Measurements from ENCODE around the gene PSKH1.
"Not testable (repeated sequence)": the region's sequence is repeated elsewhere in the genome, so short reads cannot be mapped to it uniquely, and the experiment has no call there.

PSKH1 gene

DNA sequence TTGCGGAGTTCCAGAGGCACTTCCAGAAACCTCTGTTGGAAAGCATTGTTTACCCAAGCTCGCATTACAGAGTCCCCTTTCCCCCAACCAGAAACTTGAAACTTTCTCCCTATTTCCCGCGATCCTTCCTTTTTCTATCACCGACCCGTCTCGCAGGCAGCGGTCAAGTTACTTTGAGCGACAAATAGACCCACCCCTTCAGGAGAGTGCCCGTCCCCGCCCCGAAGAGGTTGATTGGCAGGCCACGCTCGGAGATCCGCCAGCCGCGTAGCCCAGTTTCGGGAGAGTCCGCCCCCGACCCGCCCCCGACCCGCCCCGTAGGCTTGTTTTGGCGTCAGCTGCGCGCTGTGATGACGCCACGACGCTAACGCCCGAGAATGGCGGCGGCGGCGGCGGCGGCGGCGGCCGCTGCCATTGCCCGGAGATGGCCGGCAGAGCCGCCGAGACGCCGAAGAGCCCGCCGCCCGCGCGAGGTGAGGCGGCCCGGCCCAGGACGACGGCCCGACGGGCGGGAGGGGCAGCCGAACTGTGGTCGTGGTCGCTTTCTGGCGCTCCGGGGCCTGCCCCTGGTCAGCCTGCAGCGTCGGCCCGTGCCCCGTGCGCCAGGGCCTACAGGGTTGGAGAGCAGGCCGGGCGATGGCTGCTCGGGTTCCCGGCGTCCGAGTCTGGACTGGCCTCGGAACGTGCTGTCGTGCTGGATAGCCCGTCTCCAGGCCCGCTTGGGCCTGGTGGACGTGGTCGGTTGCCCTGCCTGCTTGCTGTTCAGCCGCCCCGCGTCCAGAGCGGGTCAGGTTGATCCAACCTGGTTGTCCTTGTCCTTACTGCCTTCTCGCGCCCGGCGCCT is at the start of gene PSKH1:
Gene PSKH1, plus strand, starts transcription at position 356 of the 844 bp plus-strand sequence. CDS start 15,496 bp downstream, outside the sequence.
- DNase-seq: peak; percentile 94

DNA sequence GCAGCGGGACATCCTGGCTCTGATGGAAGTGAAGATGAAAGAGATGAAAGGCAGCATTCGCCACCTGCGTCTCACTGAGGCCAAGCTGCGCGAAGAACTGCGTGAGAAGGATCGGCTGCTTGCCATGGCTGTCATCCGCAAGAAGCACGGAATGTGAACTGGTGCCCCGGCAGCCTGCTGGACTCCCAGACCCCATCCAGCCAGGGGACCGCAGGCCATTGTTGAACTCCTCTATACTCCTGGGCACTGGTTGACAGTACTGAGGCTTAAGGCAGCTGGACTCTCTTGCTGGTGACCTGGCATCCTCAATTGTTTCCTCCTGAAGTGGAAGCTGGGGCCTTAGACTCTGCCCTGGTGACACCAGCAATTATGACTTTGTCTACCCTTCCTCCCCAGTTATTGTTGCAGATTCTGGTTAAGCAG is 49.7 kb upstream of the PSKH1 start:
- DNase-seq: no peak

DNA sequence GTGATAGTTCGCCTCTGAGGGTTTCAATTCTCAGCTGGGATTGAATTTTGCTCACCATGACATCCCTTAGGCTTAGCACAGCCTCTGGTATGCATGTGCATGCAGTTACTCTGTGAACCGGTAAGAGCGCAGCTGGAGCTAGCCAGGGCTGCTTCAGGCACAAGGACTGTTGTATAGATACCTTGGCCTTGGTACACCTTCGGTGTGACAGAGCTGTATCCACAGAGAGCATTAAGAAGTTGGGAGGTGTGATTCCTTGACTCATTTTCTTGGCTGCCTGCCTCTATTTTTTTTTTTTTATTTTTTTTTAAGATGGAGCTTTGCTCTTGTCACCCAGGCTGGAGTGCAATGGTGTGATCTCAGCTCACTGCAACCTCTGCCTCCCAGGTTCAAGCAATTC is 48.6 kb upstream of the PSKH1 start:
- no peak for DNase-seq

DNA sequence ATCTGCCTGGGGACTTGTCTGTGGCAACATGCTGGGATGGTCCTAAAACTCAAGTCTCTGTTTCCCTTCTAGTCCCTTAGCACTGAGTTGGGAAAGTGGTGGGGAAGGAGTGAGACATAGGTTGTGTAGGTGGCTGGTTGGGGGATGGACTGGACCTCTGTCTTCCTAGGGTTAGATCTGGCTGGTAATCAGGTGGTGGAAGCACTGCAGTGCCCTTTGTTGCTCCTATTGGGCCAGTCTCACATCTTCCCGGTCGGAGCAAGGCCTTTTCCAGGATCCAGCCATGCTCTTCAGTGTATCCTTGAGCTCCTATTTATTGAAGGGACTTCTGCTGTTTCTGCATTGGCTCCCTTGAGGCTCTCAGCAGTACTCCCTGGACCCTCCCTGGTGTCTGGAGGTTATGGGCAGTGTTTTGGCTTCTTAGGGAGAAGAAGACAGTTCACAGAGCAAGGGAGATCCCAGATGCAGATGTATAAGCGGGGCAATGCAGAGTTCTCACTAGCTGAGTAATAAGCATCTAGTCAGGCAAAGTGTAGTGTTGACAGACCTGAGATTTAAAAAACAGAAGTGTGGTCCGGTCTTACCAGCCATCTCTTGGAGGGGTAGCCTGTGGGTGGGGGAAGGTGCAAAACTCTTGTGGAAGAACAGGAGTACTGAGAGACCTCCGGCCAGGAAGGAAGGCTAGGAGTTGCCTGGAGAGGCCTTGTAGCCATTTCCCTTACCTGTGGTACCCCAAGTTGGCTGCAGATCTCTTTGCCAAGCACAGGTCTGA is 47.6 kb upstream of the PSKH1 start:
- DNase-seq: no peak

DNA sequence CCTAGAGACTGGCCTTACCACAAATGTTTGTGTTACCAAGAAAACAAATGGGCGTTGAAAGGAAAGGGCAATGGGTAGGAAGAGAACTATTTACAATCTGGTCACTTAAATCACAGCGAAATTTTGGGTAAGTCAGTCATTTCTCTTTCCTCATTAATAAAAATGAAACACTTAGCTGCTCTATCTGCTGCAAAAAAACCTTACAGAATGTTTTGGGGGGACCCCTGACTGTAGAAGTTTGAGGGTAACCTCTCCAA is 47.1 kb upstream of the PSKH1 start:
- DNase-seq: no peak

DNA sequence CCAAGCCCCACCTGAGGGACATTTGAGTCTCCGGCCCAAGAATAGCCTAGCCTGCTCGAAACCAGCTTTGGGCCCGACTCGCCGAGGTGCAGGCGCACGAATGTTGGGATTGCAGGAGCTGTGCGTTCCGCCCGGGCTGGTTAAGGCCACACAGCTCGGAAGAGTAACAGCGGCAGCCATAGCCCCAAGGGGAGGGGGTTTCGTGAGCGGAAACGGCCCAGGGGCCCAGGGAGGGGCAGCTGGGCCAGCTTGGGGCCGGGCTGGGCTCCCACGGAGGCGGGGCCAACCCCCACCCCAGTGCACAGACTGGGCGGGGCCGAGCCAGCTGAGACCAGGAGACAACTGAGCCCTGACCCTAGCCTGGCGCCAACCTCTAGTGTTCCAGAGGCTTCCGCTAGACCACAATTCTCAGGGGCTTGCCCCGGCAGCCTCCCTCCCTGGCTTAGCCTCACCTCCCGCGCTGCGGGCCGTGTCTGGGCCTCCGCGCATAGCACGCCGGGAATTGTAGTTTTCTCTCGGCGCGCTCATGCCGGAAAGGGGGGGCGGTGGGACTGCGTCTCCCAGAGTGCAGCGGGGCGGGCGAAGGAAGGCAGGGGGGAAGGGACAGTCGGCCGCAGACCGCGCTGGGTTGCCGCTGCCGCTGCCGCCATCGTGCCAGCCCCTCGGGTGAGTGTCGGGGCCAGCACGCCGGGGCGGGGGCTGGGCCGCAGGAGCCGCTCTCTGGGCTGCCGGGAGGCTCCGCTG is 46.6 kb upstream of the PSKH1 start, which contains the start of gene NUTF2:
Gene NUTF2, plus strand, starts transcription at position 614 of the 744 bp plus-strand sequence. CDS start 18,198 bp downstream, outside the sequence.
- DNase-seq: peak; percentile 96

DNA sequence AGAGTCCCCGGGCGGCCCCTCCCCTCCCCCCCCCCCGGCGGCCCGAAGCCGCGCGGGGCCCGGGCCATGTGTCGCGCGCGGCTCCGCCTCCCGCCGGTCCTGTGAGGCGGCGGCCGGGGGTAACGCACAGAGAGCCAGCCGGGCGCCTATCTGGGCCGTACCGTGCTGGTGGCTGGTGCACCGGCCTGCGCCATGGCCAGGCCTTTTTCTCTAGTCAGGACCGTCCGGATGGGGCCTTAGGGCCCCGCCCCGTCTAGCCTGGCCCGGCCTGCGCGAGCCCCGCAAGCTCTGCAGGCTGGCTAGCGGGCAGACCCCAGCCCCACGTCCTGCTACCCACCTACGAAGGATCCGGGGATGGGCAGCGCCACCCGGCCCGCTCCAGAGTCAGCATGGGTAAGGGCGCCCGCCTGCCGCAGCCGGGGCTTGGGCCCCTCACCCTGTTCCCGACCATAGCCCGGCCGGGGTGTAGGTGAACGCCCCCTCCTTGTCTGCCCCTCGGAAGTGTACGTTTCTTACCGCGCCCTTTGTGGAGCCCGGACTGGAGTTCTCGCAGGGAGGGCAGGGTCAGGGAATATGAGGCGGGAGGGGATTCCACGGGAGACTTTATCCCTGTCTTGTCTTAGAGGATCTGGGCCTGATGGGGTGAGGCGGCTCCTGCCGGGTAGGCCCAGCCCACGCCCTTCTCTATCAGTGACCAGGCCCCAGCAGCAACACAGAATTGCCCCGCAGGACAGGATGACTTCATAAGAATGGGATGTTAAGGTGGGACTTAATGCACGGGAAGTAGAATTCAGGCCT is 45.8 kb upstream of the PSKH1 start, which contains the start of gene CENPT:
Gene CENPT, minus strand, starts transcription at position 630 of the 798 bp plus-strand sequence. CDS start 13,834 bp downstream, outside the sequence.
- DNase-seq: no peak

DNA sequence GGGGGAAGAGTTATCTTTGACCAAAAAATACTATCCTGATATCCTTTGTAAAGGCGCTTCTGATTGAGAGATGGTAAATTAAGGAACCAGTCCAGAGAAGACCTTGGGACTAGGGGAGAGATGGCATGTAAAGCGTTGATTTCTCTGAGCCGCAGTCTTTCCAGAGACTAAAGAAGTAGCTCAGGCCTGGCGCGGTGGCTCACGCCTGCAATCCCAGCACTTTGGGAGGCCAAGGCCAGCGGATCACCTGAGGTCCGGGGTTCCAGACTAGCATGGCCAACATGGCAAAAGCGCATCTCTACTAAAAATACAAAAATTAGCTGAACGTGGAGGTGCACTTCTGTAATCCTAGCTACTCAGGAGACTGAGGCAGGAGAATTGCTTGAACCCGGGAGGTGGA is 44.9 kb upstream of the PSKH1 start:
- DNase-seq: no peak

DNA sequence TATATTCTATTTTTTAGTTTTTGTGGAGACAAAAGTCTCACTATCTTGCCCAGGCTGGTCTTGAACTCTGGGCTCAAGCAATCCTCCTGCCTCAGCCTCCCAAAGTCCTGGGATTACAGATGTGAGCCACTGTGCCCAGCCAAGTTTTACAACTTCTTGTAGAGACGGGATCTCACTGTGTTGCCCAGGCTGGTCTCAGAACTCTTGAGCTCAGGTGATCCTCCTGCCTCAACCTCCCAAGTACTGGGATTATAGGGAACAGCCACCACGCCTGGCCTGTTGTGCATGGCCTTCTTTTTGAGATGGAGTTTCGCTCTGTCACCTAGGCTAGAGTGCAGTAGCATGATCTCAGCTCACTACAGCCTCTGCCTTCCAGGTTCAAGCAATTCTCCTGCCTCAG is 39.4 kb upstream of the PSKH1 start:
- DNase-seq: no peak

DNA sequence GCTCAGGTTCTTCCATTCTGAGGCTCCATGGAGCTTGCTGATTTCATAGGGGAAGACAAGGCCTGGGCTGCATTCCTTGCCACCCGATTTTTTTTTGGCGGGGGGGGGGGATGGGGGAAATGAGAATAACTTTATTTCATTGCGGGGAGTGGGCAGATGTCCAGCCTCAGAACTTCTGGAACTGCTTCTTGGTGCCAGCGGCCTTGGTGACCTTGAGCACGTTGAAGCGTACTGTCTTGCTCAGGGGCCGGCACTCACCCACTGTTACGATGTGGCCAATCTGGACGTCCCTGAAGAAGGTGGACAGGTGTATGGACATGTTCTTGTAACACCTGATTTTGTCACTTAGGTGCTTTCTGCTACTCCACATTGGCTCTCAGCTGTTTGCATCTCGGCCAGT is 37.3 kb upstream of the PSKH1 start:
- no peak for DNase-seq

DNA sequence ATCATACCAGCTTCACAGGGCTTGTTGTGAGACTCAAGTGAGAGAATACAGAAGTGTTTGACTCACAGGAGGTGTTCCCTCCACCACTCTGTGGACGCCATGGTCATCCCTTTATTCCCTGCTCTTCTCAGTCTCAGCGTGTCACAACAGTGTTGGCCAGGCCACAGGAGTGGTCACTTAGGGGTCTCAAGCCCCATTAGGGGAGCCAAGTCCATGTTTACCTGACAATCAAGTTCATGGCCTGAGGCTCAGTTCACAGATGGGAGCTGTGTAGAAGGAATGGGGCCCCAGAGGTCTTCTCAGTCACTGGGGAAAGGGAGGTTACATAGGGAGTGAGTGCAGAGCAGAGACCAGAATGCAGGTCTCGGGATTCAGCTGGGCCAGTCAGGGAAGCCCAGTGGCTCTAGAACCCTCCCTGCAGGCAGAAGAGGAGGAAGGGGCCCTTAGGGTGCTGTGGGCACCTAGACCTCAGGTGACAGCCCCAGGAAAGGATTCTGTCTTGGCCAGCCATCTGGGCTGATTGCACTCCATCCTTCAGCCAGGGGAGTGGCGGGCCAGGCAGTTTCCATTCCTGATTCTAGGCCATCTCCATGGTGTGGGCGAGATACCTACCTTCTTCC is 36.0 kb upstream of the PSKH1 start:
- DNase-seq: no peak

DNA sequence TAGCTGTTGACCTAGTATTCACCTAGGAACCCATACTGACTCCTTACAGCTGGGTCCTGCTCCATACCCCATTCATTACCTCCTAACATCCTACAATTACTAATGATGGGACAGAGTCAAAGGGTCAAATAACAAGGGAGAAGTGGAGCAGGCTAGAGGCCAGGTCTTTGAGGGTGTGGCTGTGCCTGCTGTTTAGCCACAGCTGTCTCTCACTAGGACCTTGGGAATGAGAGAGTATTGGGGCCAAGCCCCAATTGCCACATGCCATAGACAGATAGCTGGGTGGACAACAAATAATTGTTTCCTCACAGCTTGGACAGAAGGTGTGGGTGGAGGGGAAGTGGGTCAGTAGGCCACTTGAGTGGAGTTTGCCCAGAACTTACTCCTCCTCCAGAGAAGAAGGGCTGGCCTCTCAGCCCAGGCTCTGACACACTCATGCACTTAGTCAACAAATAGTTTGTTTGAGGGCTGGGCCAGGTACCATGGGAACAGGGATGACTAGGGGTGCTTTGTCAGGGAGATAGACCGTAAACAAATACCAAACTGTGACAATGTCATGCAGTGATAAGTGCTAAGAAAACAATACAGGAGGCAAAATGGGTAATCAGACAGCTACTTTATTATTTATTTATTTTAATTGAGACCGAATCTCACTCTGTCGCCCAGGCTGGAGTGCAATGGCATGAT is 35.4 kb upstream of the PSKH1 start:
- DNase-seq: peak; percentile 41

DNA sequence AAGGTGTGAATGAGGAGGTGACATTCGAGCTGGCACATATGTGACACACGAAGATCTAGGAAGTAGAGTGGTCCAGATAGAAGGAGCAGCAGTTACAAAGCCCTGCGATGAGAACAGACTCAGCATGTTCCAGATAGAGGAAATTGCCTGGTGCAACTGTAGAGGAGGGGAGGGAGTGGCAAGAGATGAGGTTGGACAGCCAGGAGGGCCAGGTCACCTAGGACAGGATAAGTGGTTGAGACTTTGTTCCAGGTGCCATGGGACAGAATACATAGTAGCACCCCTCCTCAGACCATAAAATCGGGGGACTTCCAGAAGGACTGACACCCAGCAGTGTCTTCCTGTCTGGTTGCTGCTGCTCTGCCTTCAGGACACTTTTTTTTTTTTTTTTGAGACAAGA is 34.6 kb upstream of the PSKH1 start:
- no peak for DNase-seq

DNA sequence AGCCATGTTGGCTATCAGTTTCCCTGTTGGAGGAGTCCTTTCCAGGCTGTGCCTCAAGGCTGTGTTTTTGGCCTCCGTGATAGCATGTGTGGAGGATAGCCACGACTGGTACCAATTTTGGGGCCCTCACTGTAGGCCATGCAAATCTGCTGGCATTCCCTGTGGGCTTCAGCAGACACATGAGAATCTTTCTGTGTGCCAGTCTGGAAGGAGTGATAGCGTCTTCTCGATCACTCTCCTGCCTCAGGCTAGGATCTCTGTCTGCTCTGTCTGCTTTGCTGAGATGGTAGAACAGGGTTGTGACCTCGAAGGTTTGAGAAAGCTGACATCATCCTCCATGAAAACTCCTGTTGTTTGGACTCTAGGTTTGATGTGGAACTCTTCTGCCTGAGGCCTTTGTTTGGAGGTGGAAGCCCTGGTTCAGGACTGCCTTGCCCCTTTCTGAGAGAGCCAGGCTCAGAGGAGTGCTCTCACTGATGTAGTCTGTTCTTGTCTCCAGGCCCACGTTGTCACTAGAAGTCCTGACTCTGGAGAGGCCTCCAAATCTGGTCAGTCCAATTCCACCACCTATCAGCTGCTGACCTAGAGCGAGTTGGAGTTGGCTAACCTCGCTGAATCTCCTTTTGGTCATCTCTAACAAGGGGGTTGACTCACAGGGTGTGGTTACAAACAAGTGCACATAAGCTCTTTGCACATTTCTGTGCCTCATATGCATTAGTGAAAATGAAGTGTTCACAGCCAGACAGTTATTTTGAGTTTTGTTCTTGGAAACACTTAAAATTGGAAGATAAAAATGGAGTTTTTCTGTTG is 32.3 kb upstream of the PSKH1 start:
- DNase-seq: no peak

DNA sequence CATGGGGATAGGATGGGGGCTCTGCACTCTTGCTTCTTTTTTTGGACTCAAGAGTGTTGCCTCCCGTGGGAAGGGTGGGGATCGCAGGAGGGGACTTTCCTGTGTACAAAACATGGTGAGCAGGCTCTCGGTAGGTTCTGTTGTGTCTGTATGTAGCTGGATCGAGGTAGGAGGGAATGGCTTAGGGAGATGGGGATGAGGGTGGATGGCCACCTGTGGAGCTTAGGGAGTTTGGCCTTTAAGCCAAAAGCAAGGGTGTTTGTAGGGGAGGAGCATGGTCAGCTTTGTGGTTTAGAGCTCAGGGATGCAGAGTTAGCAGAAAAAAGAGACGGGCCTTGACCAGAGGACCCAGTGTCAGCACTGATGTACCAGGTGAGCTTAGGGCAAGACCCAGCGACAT is 31.2 kb upstream of the PSKH1 start:
- DNase-seq: no peak

DNA sequence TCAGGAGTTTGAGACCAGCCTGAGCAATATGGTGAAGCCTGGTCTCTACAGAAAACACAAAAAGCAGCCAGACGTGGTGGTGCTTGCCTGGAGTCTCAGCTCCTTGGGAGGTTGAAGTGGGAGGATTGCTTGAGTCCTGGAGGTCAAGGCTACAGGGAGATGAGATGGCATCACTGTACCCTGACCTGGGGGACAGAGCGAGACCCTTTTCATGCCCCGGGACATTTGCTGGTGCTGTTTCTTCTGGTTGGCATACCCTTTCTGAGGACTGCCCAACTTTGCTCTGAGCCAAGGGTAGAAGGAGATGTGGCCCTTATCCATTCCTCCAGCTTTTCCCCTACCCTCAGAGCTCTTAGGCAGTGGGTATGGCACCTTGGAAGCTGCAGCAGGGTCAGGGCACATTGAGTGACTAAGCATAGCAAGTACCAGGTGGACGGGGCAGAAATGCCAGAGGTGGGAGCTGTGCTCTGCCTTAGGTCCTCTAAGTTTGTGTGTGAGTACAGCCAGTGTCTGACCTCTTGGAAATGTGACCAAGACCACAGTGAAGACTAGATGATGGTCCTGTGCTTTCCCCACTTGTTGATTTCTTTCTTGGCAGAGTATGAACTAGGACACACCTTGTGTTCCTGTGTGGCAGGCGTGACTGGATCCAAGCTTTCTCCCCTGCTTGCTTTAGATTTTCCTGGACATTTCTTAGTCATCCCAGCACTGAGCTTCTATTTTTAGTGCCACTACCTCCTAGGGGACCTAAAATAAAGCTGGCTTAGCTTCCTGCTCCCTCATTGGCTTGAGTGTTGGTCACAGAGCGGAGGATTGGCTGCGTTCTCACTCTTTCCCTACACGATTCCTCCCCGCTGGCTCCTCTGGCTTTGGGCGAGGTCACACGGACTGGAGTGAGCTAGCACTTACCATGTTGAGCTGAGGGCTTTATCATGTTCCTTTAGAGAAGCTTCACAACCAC is 30.2 kb upstream of the PSKH1 start:
- DNase-seq: no peak

DNA sequence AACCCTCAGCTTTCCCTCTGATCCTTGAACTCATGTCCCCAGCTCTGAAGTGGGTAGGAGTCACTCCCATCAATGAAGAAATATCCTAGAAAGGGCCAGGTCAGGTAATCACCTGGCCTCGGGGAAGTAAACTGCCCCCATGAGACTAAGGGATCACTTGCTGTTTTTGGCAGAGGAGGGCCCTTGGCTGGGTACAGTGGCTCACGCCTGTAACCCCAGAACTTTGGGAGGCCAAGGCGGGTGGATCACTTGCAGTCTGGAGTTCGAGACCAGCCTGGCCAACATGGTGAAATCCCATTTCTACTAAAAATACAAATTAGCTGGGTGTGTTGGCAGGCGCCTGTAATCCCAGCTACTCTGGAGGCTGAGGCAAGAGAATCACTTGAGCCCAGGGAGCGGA is 29.0 kb upstream of the PSKH1 start:
- DNase-seq: not testable (repeated sequence)

DNA sequence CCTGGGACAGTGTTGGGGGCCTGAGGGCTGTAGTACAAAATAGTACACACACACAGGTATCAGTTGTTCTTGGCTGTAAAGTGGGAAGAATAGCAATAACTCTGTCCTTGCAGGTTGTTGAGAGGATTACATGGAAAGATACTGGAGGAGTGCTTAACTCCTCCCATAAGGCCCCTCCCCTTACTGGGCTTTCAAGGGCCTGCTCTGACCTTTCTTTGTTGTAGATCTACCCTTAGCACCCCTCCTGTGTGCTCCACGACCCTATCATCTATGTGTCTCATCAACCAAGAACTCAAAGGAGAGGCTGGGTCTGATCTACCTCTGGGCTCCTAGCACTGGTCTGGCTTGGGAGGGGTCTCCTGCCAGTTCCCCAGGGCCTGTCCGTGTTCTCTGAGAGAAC is 28.5 kb upstream of the PSKH1 start:
- no peak for DNase-seq

DNA sequence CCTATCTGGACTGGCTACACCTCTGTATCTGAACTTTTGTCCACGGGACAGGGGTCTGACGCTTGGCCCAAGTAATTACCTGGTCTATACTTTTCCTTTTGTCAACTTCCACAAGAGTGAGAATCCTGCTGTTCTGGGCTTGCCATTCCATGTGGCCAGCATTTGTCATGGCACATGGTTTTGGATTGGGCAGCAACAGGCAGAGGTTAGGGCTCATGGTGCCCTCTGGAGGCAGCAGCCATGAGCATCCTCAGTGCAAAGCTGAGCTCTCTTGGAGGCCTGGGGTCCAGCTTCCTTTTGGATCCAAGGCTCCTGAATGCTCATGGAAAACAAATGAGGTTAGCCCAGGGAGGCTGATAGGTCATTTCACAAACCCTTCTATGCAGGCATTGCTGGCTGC is 27.7 kb upstream of the PSKH1 start:
- peak; percentile 35 for DNase-seq

All from CD4-positive, alpha-beta T cell treated with Interleukin-17A for 1 hour (primary cell).